Activated T-helper 1 cell treated with anti-CD3 and anti-CD28 coated beads, Interleukin-12 subunit alpha, Interleukin-12 subunit beta, Interleukin-2, Interleukin-4 antibody, amounts not matched to agents 30 ng/mL and 10 ng/mL and 1 ng/mL, durations not matched to agents 14 hours and 24 hours and 36 hours (primary cell): ENCODE data around the gene ICA1. TPM values are rescaled to one million over a fixed set of nuclear protein-coding genes. Genes with fewer than 3 reads are reported as not detected.
"Not testable (repeated sequence)": the region's sequence is repeated elsewhere in the genome, so short reads cannot be mapped to it uniquely, and the experiment has no call there.

Source experiments
- DNase-seq: peaks from one replicate; pipeline ENCODE4 v3.0.0; 2021; ENCODE audit warnings: low spot score
- H3K27ac Mint-ChIP-seq: one replicate; pipeline ENCODE4 v1.8.0; 2021; ENCODE audit warnings: mild to moderate bottlenecking, mixed read lengths
- H3K27me3 Mint-ChIP-seq: one replicate; pipeline ENCODE4 v1.8.0; 2022; ENCODE audit warnings: mild to moderate bottlenecking, moderate library complexity, mixed read lengths; ENCODE audit not compliant: insufficient read depth
- H3K36me3 Mint-ChIP-seq: one replicate; pipeline ENCODE4 v1.8.0; 2021; ENCODE audit warnings: low read depth, mixed read lengths
- H3K4me1 Mint-ChIP-seq: one replicate; pipeline ENCODE4 v1.8.0; 2021; ENCODE audit warnings: low read depth, mixed read lengths
- H3K4me3 Mint-ChIP-seq: one replicate; pipeline ENCODE4 v1.8.0; 2021; ENCODE audit warnings: mild to moderate bottlenecking, moderate library complexity, mixed read lengths
- H3K9me3 Mint-ChIP-seq: one replicate; pipeline ENCODE4 v1.8.0; 2021; ENCODE audit warnings: mixed read lengths
- intact Hi-C: fragments of 100-400 bp; cut with micrococcal nuclease; formaldehyde crosslinking; loops from one replicate; pipeline ENCODE4 v1.15.1; 2024
- total RNA-seq: library from RNA; stranded (reverse); gene quantifications from 2 replicates; pipeline ENCODE4 v1.2.3, GENCODE V29; 2022

ICA1 gene
- total RNA-seq, 1 donor from 2014 or later: 1.9 TPM

GRCh38 chr7:8063706-8064297 lies 198.2 kb downstream of the ICA1 start:
- DNase-seq: no peak
- intact Hi-C loops: no loop called here
- Mint-ChIP-seq H3K9me3 (peaks cover 22% of the 10 kb centered on the region), H3K27me3 (no peaks in the 10 kb centered on the region), H3K4me1 (peaks cover 16% of the 10 kb centered on the region), H3K4me3 (no peak overlapping the region), H3K27ac (no peak overlapping the region), H3K36me3 (peaks cover 37% of the 10 kb centered on the region)

- peaks cover 37% of the 10 kb centered on the region for H3K36me3 Mint-ChIP-seq
Measured at GRCh38 chr7:8063300-8063699, 198.7 kb downstream of the ICA1 start.

More at GRCh38 chr7:8063300-8063699, 198.7 kb downstream of the ICA1 start:
- H3K4me3 Mint-ChIP-seq, intact Hi-C loops, H3K27ac Mint-ChIP-seq, DNase-seq, H3K27me3 Mint-ChIP-seq: not testable (repeated sequence)
- Mint-ChIP-seq H3K9me3 (peaks cover 22% of the 10 kb centered on the region), H3K4me1 (peaks cover 11% of the 10 kb centered on the region)

Other genes with a start within 250 kb of the ICA1 start
- gene NXPH1, start 171.4 kb upstream of the ICA1 start, total RNA-seq: not detected in 2 replicates